Stimulated activated CD4-positive, alpha-beta T cell treated with anti-CD3 and anti-CD28 coated beads, Interleukin-1b, Interleukin-23, amount 100 ng/mL, for 1 hour (primary cell): ENCODE data around the gene ATE1.
"Not testable (repeated sequence)": the region's sequence is repeated elsewhere in the genome, so short reads cannot be mapped to it uniquely, and the experiment has no call there.

Experiments used
- DNase-seq, 2 donors: peaks; one replicate each; pipeline ENCODE4 v3.0.0-alpha.2; 2020; ENCODE audit warnings: low read depth in 2 of 2

Gene ATE1

GRCh38 chr10:121739114-121739513 lies 188.7 kb downstream of the ATE1 start:
- no peak for DNase-seq

DNA sequence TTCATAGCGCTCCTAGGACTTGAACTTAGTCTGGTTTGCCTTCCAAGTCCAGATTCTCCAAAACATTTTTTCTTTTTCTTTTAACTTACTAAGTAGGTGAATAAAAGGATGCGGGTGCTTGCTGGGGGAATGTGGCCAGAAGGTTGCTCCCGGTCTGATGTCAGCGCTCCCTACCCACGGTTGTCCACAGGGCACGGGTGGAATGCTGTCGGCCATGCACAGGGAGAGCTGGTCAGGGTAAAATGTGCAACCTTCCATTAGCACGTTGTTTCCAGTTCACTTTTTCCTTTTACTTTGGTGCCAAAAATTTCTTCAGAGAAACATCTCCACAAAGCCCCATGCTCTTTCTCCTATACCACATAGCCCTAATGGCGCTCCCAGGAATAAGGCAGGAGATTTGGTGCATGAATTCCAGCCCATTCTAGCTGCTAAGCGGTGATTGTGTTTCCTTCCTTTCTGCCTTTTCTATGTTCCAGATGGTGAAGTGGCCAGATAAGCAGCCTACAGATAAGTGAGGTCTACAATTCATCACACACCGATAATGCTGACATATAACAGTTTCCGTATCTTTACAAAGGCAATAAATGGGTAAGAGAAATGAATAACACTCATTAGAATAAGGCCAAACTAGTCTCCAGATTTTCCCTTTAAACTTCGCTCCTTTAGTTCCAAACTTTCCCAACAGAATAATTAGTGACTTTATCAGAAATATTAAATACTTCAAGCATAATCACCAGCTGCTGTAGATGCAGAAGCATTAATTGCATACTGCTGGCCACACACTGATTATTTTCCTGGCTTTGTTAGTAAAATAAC lies 191.3 kb downstream of the ATE1 start:
- DNase-seq = no peak

GRCh38 chr10:121735263-121735662 lies 192.6 kb downstream of the ATE1 start:
- DNase-seq = no peak

DNA sequence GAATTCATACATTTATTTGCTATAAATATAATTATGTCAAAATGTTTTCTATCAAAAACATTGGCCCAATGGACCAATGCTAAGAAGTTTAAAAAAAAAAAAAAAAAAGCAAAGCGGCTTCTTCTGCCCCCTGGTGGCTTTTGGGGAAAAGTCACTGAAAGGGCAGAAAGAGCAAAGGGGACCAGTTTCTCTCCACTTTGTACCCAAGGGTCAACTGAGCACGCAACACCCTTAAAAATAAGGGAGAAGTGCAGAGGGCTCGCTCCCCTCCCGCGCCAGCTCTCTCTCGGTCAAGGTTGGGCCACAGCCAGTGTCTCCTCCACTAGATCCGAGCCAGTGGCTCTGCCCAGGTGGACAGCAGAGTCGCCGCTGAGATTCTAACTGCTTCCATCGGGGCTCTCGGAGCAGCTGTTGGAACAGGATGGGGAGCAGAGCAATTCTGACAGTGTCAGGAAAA lies 193.2 kb downstream of the ATE1 start:
- no peak for DNase-seq

- no peak for DNase-seq
These were observed 195.0 kb downstream of the ATE1 start for GRCh38 chr10:121732656-121733445.

- no peak for DNase-seq
These were observed 195.7 kb downstream of the ATE1 start for GRCh38 chr10:121732172-121732571.

GRCh38 chr10:121724282-121724681 lies 203.5 kb downstream of the ATE1 start:
- no peak for DNase-seq

DNA sequence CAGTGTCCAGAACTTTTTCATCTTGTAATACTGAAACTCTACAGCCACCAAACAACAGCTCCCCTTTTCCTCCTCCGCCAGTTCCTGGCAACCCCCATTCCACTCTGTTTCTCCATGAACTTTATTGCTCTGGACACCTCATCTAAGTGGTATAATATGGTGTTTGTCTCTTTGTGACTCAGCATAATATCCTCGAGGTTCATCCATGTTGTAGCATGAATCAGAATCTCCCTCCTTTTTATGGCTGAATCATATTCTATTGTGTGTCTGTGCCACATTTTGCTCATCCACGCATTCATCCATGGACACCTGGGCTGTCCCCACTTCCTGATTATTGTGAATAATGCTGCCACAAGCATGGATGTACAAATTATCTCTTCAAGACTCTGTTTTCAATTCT lies 205.2 kb downstream of the ATE1 start:
- no peak for DNase-seq

DNA sequence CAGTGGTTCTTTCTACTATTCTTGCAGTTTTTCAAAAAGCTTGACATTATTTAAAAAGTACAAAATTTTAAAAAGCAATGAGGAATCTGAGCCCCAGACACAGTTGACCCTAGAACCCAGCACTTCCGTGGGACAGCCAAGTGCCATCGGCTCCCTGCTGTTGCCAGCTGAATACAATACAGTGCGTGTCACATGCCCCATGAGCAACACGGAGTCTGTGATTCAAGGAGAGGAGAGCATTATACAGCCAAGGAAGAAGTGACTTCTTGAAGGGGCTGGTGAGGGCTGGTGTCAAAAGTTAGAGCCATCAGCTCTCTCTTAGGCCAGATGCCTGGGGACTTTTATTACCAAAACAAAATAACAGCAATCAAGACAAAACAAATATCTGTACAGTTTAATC lies 206.6 kb downstream of the ATE1 start:
- no peak for DNase-seq

- DNase-seq = no peak
These were observed 211.9 kb downstream of the ATE1 start for GRCh38 chr10:121715969-121716368.

GRCh38 chr10:121715076-121715475 lies 212.8 kb downstream of the ATE1 start:
- no peak for DNase-seq

GRCh38 chr10:121713486-121713885 lies 214.3 kb downstream of the ATE1 start:
- no peak for DNase-seq

- no peak for DNase-seq
These were observed 216.9 kb downstream of the ATE1 start for GRCh38 chr10:121710971-121711370.

DNA sequence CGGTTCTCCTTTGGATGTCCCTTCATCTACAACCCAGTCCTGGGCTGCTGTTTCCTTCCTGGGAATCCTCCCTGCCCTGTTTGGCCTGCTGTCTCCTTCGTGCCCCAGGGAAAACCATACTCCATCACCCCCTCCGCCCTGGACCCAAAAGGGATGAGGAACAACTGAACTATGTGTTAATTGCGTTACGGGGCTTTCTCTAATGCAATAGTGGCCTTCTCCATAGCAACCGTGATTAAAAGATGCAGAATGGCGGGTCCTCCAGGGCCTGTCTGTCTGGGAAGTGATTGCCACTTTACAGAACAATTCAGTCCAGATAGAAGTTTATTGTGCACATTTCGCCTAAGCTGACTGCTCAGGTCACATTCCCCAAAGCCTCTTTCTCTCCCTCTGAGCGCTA lies 217.6 kb downstream of the ATE1 start:
- DNase-seq = no peak

- DNase-seq = no peak
These were observed 218.2 kb downstream of the ATE1 start for GRCh38 chr10:121709675-121710073.

DNA sequence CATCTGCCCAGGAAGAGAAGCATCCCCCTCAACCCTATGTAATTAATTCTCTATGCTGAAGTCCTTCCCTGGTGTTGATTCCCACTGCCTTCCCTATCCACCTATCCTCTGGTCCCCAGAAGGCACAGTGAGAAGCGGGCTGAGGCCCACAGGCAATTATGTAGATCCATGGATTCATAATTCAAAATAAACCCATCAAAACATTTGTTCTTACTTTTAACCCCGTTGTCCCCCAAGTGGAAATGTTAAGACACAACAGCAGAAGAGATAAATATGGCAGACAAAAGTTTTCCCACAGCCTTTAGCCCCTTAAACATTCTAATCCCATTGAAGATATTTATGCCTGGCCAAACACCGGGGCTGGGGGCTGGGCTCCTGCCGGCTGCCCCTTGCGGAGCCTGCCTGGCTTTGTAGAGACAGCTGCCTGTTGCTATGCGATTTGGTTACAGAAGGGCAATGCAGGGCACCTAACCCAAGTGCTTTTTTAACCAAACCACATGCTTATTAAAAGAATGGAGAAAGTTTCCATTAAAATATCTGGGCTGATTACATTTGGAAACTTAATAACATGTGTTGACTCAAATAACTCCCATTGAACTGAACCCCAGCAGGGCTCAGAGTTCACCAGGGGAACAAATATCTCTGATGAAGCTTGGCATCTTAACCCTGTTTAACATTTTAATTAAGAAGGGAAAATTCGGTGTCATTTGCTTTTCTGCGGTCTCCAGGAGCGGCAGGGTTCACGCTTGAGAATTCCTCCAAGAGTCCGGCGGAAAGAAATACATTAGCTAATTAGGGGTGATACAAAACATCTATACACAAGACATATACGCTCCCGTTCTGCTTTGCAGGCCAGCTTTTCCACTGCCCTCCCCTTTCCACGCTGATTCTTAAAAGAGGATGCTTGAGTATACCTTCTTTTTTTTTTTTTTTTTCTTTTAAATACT lies 218.8 kb downstream of the ATE1 start:
- no peak for DNase-seq

- DNase-seq = no peak
These were observed 225.2 kb downstream of the ATE1 start for GRCh38 chr10:121702351-121703320.

GRCh38 chr10:121700416-121700815 lies 227.4 kb downstream of the ATE1 start:
- no peak for DNase-seq

- DNase-seq = not testable (repeated sequence)
These were observed 228.1 kb downstream of the ATE1 start for GRCh38 chr10:121699703-121700102.

GRCh38 chr10:121698902-121699301 lies 228.9 kb downstream of the ATE1 start:
- DNase-seq = no peak

GRCh38 chr10:121698336-121698735 lies 229.5 kb downstream of the ATE1 start:
- no peak for DNase-seq
